Measurements from ENCODE around the gene SLC43A3.
"Not testable (repeated sequence)": the region's sequence is repeated elsewhere in the genome, so short reads cannot be mapped to it uniquely, and the experiment has no call there.

The SLC43A3 gene

GRCh38 chr11:57460022-57460757 is 33.3 kb upstream of the SLC43A3 start, which contains the start of gene RTN4RL2:
RTN4RL2 (plus strand) TSS chr11:57460528; CDS start chr11:57460866, 338 bp downstream.
- in situ Hi-C loops (cut with MboI; ENCODE audit: low sequenced_read_pairs): no loop called here

GRCh38 chr11:57459164-57460021 is 32.5 kb upstream of the SLC43A3 start:
- in situ Hi-C loops (cut with MboI; ENCODE audit: low sequenced_read_pairs): no loop called here

DNA sequence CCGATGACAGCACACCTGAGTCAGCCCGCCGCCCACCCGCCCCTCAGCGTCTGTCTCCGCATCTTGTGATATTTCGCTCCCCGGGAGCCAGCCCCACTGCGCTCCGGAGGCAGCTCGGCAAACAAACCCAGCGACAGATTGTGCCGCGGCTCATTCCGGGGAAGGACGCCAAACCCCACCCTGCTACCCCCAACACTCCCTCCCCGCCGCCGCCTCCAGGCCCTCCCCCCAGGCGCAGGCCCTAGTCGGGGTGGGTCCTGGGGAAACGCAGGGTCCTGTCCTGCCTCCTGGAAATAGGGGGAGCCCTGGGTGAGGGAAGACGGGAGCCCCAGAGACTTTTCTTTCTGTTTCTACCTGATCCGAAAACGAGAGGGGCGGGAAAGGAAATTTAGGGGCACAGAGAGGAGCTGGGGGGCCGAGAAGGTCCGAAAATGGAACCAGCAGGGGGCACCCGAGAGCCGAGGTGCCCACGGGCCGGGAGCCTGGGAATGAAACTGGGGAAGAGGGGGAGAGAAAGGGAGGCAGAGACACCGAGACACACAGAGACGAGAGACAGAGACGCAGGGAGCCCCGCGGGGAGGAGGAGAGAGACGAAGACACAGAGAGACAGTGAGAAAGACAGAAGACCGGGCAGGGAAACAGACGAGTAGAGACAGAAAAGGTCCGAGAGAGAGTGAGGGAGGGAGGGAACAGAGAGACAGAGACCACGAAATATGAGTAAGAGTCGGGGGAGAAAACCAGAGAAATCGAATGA is 31.7 kb upstream of the SLC43A3 start:
- in situ Hi-C loops (cut with MboI; ENCODE audit: low sequenced_read_pairs): no loop called here

DNA sequence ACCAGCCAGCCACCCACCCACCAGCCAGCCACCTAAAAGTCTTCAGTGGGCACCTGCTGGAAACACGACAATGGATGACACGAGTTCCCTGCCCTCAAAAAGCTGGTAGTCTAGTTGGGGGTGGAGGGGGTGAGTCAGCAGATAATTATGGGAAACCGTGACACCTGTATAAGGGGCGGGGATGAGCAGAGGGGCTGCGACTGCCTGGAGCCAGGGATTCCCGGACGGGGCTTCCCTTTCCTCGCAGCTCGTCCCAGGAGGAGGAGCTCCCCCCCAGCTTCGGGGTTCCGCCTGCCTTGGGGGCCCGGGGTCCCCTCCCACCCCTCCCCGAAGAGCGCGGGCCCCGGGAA is 31.1 kb upstream of the SLC43A3 start:
- in situ Hi-C loops (cut with MboI; ENCODE audit: low sequenced_read_pairs): no loop called here

DNA sequence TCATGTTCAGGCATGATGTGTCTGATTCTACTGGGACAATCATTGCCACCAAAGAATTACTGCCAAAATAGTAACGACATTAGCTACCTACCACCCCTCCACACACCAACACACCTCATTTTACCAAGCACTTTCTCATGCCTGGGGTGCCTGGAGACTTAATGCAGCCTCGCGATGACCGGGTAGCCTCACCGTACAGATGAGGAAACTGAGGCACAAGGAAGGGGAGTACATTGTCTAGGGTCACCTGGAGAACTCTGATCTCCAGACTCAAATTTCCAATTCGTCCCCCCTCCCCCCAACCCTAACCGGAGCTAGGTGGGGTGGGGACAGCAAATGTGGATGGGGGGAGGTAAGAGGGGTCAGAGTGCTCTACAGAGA is 30.7 kb upstream of the SLC43A3 start:
- in situ Hi-C loops (cut with MboI; ENCODE audit: low sequenced_read_pairs): no loop called here

DNA sequence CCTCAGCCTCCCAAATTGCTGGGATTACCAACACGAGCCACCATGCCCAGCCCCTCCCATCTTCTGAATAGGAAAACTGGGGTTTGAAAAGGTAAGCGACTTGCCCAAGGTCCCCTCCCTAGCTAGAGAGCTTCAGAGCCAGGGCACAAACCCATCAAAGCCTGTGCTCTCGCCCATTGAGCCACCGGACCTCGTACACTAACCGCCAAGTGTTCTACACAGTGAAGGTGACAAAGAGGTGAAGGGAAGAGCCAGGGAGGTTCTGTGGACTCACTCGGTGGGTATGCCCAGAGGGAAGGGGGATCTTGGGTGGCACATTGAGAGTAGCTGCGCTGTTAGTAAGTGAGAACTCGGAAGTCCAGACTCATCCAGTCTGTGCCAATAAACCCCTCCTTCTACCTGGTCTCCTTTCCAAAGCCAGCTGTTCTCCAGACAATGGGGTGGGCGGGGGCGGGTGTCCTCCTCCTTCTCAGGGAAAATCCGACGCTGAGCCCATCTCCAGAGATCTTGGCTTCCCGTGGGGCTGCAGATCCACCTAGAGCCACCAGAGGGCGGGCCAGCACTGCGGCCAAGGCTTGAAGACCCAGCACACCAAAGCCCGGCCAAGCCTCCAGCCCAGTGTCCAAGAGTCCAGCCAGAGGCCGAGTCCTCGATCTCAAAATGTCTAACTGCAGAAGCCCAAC is 30.2 kb upstream of the SLC43A3 start:
- in situ Hi-C loops (cut with MboI; ENCODE audit: low sequenced_read_pairs): no loop called here

DNA sequence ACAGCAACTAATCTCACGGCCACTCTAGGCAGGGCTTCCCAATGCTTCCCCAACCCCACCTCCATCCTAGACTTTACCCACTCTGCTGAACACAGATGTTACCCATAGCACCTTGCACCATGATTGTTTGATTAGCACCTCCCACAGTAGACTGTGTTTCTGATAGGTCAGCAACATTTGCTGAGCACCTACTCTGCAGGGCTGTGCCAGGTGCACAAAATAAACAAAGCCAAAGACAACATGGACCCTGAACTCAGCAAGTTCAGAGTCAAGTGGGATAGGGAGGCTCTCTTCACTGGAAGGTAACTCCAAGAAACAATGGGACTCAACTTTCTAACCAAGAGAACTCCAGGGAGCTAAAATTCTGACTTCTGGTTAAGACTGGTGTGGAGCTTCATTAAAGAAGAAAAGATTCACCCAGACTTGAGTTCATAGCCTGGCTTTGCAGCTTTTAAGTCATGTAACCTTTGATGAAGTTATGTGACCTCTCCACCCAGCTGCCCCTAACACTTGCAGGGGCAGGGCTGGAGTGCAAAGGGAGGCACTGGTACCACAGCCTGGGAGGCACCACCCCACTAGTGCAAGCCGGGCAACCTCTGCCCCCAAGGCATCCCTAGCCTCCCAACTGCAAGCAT is 26.7 kb upstream of the SLC43A3 start:
- in situ Hi-C loops (cut with MboI; ENCODE audit: low sequenced_read_pairs): no loop called here

DNA sequence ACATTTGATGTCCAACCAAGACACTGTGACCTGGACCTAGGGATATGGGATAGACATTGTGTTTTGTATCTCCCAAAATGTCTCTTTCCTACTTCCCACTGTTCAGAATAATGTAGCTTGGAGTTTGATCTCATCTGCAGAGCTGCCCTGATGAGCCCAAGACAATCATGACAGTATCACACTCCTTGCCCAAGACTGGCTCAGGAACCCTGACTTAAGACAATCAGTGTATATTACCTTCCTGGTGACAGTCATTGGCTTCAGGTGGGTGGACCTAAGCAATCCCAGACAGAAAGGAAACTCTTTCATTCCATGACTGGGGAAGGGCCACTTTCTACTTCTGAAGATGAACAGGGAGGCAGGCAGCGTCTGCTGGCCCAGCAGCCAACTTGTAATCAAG is 19.1 kb upstream of the SLC43A3 start:
- in situ Hi-C loops (cut with MboI; ENCODE audit: low sequenced_read_pairs): no loop called here

- in situ Hi-C loops (cut with MboI; ENCODE audit: low sequenced_read_pairs): not testable (repeated sequence)
Measured at GRCh38 chr11:57445122-57445394, 18.1 kb upstream of the SLC43A3 start.

DNA sequence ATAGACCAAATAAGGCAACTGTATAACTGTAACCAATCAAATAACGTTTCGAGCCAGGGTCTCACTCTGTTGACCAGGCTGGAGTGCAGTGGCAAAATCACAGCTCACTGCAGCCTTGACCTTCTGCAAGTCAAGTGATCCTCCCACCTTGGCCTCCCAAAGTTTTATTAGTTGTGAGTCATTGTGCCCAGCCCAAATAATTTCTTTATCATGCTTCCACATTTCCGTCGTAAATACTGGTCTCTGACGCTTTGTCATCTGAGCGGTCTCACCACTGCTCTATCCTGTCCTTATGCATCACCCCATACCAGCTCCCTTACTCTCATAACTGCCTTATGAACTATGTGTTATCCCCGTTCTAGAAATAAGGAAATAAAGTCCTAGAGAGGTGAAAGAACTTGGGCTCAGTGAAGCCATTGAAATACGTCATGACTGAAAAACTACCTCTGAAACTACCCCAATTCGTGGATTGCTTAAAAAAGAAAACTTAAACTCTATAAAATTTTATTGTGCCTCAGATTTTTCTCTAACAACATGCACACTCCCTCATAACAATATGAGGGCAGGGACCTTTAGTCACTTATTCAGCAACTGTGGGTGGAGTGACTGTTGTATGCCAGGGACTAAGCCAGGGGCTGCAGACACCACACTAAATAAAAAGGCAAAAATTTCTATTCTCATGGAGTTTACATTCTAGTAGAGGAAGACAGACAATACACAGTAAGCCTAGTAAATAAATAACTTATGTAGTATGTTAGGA is 17.6 kb upstream of the SLC43A3 start:
- in situ Hi-C loops (cut with MboI; ENCODE audit: low sequenced_read_pairs): no loop called here

DNA sequence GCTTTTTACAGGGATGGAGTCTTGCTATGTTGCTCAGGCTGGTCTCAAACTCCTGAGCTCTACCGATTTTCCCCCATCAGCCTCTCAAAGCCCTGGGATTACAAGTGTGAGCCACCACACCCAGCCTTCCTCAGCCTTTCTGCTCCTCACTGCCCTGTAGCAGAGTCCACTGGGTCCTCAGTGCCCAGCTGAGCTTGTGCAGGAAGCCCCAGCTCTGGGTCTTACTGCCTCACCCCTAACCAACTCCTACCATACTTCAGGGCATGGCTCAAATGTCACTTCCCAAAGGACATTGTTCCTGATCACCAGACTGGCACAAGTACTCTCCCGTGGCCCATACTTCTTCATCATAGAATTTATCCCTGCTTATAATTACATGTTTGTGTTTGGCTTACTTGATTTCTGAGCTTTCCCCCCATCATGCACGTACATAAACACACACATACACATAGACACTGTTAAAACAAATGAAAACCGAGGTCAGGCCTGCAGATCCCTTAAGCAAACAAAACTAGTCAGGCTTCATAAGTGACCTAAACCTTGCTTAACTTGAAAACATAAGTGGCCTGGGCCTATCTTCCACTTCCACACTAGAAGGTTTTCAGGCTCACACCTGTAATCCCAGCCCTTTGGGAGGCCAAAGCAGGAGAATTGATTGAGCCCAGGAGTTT is 14.0 kb upstream of the SLC43A3 start:
- in situ Hi-C loops (cut with MboI; ENCODE audit: low sequenced_read_pairs): no loop called here

DNA sequence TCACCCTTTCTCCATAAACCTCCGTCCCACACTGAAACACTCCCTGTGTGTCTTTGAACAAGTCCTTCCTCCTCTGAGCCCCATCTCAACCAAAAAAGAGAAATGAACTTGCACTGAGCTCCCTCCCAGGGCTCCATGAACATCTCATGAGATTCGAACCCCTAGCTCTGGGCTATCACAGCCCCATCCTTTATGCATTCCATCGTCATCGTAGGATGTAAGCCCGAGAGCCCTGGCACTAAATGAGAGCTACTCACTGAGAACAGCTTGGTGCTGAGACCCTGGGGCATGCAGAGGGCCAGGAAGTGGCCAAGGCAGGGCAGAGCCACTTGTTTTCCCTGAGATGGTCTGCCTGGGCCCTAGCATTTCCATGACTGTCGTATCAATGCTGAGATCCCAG is 12.9 kb upstream of the SLC43A3 start:
- in situ Hi-C loops (cut with MboI; ENCODE audit: low sequenced_read_pairs): no loop called here

DNA sequence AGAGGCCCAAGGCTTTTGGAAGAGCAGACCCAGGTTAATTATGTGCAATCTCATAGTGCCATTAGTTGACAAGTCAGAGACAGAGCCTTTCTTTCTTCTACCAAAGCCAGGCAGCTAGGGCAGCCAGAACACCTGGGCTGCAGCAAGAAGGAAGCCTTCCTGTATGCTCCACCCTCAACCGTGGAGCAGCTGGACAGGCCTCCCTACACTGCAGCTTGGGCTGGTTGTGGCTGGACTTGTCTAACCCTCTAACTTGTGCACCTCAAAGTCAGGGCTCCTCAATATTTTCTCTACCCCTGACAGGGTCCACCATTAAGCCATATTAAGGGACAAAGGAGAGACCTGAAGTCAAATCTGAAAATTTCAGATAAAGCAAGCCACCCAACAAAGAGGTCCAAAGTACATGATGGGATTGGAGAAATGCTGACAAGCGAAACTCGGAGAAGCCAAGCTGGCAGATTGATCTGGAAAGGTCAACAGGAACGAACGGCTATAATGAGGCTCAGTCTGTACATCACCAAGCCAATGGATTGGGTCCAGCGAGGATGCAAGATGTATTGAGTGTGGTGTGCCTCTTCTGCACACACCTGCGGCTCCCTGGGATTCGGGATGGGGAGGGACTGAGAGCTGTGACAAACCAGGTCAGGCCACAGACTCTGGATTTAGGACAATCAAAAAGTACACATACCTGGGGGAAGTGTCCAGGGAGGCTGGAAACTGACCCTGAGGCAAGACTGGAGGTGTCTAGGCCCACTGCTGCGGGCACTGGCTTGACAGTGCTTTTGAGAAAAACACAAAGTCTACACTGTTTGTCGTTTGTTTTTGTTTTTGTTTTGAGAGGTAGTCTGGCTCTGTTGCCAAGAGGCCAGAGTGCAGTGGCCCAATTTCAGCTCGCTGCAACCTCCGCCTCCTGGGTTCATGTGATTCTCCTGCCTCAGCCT is 11.7 kb upstream of the SLC43A3 start:
- in situ Hi-C loops (cut with MboI; ENCODE audit: low sequenced_read_pairs): no loop called here

- in situ Hi-C loops (cut with MboI; ENCODE audit: low sequenced_read_pairs): no loop called here
Measured at GRCh38 chr11:57436031-57436430, 9.1 kb upstream of the SLC43A3 start.

GRCh38 chr11:57434640-57435546 is 8.0 kb upstream of the SLC43A3 start:
- in situ Hi-C loops (cut with MboI; ENCODE audit: low sequenced_read_pairs): no loop called here

DNA sequence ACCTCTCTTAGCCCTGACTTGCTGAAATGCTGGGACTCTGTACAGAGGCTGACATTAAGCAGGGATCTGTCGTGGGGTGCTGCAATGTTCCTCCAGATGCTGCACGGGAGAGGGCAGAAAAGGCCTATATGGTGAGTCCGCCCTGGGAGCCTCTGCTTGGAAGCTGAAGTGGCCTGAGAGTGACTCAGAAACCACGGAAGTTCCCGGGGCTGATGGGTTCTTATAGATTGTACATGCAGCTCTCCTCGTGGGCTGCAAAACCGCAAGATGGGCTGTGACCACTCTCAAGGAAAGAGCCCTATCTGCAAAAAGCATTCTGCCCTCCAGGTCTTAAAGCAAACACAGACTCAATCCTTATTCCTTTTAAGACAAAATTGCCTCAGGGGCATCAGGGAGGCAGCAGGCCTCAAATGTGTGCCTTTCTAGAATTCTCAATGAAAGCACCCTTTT is 5.8 kb upstream of the SLC43A3 start:
- in situ Hi-C loops (cut with MboI; ENCODE audit: low sequenced_read_pairs): no loop called here

DNA sequence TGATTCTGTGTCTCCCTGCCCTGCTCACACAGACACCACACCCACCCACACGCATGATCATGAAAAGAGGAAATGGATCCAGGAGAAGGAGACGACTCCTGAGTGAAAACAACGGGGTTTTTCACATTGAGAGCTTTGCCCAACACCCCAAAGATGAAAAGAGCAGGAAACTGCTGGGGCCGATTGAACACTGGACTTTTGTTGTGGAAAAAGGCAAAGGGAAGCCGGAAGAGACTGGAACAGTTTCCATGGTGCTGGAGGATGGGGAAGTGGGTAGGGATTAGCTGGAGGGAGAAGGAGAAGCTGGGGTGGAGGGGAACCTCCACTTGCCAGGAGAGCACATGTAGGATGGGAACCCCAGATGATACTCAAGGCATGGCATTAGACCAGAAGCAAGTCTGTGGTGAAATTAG is 5.2 kb upstream of the SLC43A3 start:
- in situ Hi-C loops (cut with MboI; ENCODE audit: low sequenced_read_pairs): no loop called here

Measured in HL-60/S4 treated with phorbol 12-myristate 13-acetate at 8.2 ng/mL for 4 days and 3 days (cell line).